Caco-2 (cell line): ENCODE measurements around the gene UBTD1. TPM values are rescaled to one million over a fixed set of nuclear protein-coding genes. Genes with fewer than 3 reads are reported as not detected.

Experiments used
- BruUV-seq: library from RNA; stranded (reverse); fragments of 400-500 nt; replicated peaks from 2 replicates; lab custom pipeline; 2021; lab: Mats Ljungman, UMichigan
- CTCF ChIA-PET: fragments of 300-600 bp; sonication (Branson Sonifier 250); formaldehyde crosslinking; loops from one replicate; lab custom pipeline; 2022; ENCODE audit warnings: antibody characterized with exemption; lab: Charles Lee
- POLR2A ChIA-PET: fragments of 300-600 bp; sonication (Branson Sonifier 250); formaldehyde crosslinking; loops from one replicate; lab custom pipeline; 2022; ENCODE audit warnings: antibody characterized with exemption; lab: Charles Lee
- DNase-seq, 2 experiments: peaks; one replicate each; pipeline versions ENCODE4 v3.0.0 to v3.0.0-alpha.2; 2020 to 2022
- H3K27me3 ChIP-seq: replicated peaks from 2 replicates; pipeline ENCODE4 v1.6.0; 2011; ENCODE audit warnings: low read length; ENCODE audit not compliant: control insufficient read depth, insufficient read depth
- H3K36me3 ChIP-seq: 2 replicates; pipeline ENCODE4 v1.5.1; 2011; ENCODE audit warnings: low read length; ENCODE audit not compliant: control insufficient read depth, insufficient read depth
- H3K4me1 ChIP-seq: fragments of 250-450 bp; sonication (Bioruptor Pico); 2 replicates; pipeline ENCODE4 v1.5.1; 2020; ENCODE audit warnings: mild to moderate bottlenecking
- H3K4me3 ChIP-seq: 2 replicates; pipeline ENCODE4 v1.5.1; 2011; ENCODE audit warnings: low read depth, mild to moderate bottlenecking, control low read depth, low read length
- H3K9me3 ChIP-seq: fragments of 250-450 bp; sonication (Bioruptor Pico); 2 replicates; pipeline ENCODE4 v1.5.1; 2020; ENCODE audit warnings: mild to moderate bottlenecking, moderate library complexity
- H3K27ac Mint-ChIP-seq: one replicate; pipeline ENCODE4 v1.8.0; 2022; ENCODE audit warnings: mixed read lengths; ENCODE audit not compliant: unreplicated experiment
- H3K27me3 Mint-ChIP-seq: one replicate; pipeline ENCODE4 v1.8.0; 2022; ENCODE audit warnings: mixed read lengths; ENCODE audit not compliant: insufficient read depth, unreplicated experiment
- H3K36me3 Mint-ChIP-seq: one replicate; pipeline ENCODE4 v1.8.0; 2022; ENCODE audit warnings: mild to moderate bottlenecking, mixed read lengths; ENCODE audit not compliant: insufficient read depth, unreplicated experiment
- H3K4me1 Mint-ChIP-seq: one replicate; pipeline ENCODE4 v1.8.0; 2022; ENCODE audit warnings: low read depth, mixed read lengths; ENCODE audit not compliant: unreplicated experiment
- H3K4me3 Mint-ChIP-seq: one replicate; pipeline ENCODE4 v1.8.0; 2022; ENCODE audit warnings: mild to moderate bottlenecking, moderate library complexity, mixed read lengths; ENCODE audit not compliant: unreplicated experiment
- H3K9me3 Mint-ChIP-seq: one replicate; pipeline ENCODE4 v1.8.0; 2022; ENCODE audit warnings: mixed read lengths; ENCODE audit not compliant: unreplicated experiment
- intact Hi-C: fragments of 100-400 bp; cut with micrococcal nuclease; formaldehyde crosslinking; loops from one replicate; pipeline ENCODE4 v1.10.0; 2022; ENCODE audit not compliant: unreplicated experiment
- total RNA-seq: library from RNA; stranded (reverse); gene quantifications from 2 replicates; pipeline ENCODE4 v1.2.3, GENCODE V29; 2022
- TF ChIP-seq, protein P1 (sequence below), 2 experiments: fragments of 200-600 bp in 1 of 2; IDR thresholded peaks; 1 replicate in 1 of 2; 2 replicates in 1 of 2; pipeline versions ENCODE4 v1.5.1 to v1.8.0; 2011 to 2022; ENCODE audit warnings: antibody characterized with exemption in 1 of 2, control low read depth in 1 of 2, inconsistent platforms in 1 of 2, low read depth in 1 of 2, low read length in 1 of 2, mild to moderate bottlenecking in 1 of 2, moderate library complexity in 1 of 2; ENCODE audit not compliant: insufficient read depth in 1 of 2, severe bottlenecking in 1 of 2, unreplicated experiment in 1 of 2

The UBTD1 gene
- total RNA-seq, 1 experiment from 2014 or later: 11.4 TPM

DNA sequence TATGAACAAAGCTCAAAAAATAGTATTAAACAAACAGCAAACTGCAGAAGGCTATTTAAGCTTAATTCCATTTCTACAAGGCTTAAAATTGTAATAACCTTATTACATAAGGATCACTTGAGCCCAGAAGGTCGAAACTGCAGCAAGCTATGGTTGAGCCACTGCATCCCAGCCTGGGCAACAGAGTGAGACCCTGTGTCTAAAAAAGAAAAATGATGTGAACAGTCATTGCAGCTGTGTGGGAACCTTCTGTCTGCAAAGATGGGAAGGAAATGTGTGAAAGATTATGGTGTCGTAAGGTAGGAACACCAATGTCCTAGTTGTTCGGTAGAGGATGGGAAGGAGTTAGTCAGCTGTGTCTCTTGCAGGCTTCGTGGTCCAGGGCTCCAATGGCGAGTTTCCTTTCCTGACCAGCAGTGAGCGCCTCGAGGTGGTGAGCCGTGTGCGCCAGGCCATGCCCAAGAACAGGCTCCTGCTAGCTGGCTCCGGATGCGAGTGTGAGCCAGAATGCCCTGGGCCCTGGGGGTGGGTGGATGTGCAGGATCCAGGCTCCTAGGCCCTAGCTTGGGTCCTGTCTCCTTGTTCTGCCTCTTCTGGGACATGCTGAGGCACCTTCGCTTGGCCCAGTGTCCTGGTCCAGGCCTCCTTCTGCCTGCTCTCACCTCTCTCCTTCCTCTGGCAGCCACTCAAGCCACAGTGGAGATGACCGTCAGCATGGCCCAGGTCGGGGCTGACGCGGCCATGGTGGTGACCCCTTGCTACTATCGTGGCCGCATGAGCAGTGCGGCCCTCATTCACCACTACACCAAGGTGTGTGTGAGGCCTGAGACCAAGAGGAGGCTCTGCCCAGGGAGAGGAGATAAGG lies 99.9 kb downstream of the UBTD1 start:
- no TSS peak for BruUV-seq
- ChIA-PET CTCF (no interaction called here), POLR2A (no interaction called here)
- no peaks in the 10 kb centered on the region for H3K9me3 ChIP-seq
- no peaks in the 10 kb centered on the region for H3K27me3 ChIP-seq
- H3K4me1 ChIP-seq: no peaks in the 10 kb centered on the region
- Mint-ChIP-seq H3K27ac (no peak overlapping the region), H3K9me3 (no peaks in the 10 kb centered on the region), H3K4me3 (no peak overlapping the region), H3K27me3 (no peaks in the 10 kb centered on the region), H3K36me3 (no peaks in the 10 kb centered on the region), H3K4me1 (peaks cover 18% of the 10 kb centered on the region)
- intact Hi-C loops: no loop called here
- DNase-seq: no peak
- TF ChIP-seq, protein P1, sequence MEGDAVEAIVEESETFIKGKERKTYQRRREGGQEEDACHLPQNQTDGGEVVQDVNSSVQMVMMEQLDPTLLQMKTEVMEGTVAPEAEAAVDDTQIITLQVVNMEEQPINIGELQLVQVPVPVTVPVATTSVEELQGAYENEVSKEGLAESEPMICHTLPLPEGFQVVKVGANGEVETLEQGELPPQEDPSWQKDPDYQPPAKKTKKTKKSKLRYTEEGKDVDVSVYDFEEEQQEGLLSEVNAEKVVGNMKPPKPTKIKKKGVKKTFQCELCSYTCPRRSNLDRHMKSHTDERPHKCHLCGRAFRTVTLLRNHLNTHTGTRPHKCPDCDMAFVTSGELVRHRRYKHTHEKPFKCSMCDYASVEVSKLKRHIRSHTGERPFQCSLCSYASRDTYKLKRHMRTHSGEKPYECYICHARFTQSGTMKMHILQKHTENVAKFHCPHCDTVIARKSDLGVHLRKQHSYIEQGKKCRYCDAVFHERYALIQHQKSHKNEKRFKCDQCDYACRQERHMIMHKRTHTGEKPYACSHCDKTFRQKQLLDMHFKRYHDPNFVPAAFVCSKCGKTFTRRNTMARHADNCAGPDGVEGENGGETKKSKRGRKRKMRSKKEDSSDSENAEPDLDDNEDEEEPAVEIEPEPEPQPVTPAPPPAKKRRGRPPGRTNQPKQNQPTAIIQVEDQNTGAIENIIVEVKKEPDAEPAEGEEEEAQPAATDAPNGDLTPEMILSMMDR (IDR thresholded peaks at IDR 0.05; ENCODE audit: insufficient read depth in 1 of 2, low read depth in 1 of 2, low read length in 1 of 2, severe bottlenecking in 1 of 2, unreplicated experiment in 1 of 2): no peak
- H3K36me3 ChIP-seq: no peaks in the 10 kb centered on the region
- no peak overlapping the region for H3K4me3 ChIP-seq

DNA sequence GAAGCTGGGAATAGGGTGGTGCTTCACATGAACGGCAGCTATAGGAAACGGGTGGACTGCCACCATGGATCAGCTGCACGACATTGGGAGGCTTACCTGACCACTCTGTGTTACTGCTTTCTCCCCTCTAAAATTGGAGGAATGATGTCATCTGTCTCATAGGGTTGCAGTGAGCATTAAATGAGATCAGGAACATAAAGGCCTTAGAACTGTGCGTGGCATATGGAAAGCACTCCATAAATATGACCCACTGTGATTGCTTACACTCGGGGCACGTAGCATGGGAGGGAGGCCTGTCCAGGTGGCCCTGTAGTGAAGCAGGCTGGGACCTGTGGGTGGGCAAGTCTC lies 100.5 kb downstream of the UBTD1 start:
- Mint-ChIP-seq H3K27ac (no peak overlapping the region), H3K9me3 (no peaks in the 10 kb centered on the region), H3K4me1 (peaks cover 18% of the 10 kb centered on the region), H3K36me3 (no peaks in the 10 kb centered on the region), H3K4me3 (no peak overlapping the region), H3K27me3 (no peaks in the 10 kb centered on the region)
- Histone ChIP-seq H3K27me3 (no peaks in the 10 kb centered on the region), H3K36me3 (no peaks in the 10 kb centered on the region), H3K4me1 (no peaks in the 10 kb centered on the region), H3K4me3 (no peak overlapping the region), H3K9me3 (no peaks in the 10 kb centered on the region)
- no peak for DNase-seq
- CTCF ChIA-PET: no interaction called here
- BruUV-seq: no TSS peak
- TF ChIP-seq, protein P1 (IDR thresholded peaks at IDR 0.05; ENCODE audit: insufficient read depth in 1 of 2, low read depth in 1 of 2, low read length in 1 of 2, severe bottlenecking in 1 of 2, unreplicated experiment in 1 of 2): no peak
- POLR2A ChIA-PET: no interaction called here
- intact Hi-C loops: no loop called here

DNA sequence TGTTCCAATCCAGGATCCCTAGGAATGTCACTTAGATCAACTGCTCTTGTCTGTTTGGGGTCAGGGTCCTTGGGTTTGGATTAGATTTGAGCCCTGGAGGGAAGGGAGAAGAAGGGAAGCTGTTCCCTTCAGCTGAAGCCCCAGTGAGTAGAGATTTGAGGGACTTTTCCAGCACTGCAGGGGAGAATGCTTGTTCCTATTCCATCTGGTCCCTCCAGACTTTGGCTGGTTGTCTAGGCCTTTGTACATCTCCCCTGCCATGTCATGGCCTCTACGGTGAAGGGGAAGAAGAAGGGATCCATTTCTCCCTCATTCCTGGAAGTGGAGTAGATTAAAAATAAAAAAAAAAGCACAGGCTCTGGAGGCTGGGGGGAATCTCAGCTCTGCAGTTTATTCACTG lies 101.9 kb downstream of the UBTD1 start:
- intact Hi-C loops: no loop called here
- TF ChIP-seq, protein P1 (IDR thresholded peaks at IDR 0.05; ENCODE audit: insufficient read depth in 1 of 2, low read depth in 1 of 2, low read length in 1 of 2, severe bottlenecking in 1 of 2, unreplicated experiment in 1 of 2): no peak
- Histone ChIP-seq H3K4me1 (no peaks in the 10 kb centered on the region), H3K27me3 (no peaks in the 10 kb centered on the region), H3K36me3 (no peaks in the 10 kb centered on the region), H3K9me3 (no peaks in the 10 kb centered on the region), H3K4me3 (no peak overlapping the region)
- Mint-ChIP-seq H3K9me3 (no peaks in the 10 kb centered on the region), H3K4me3 (no peak overlapping the region), H3K4me1 (peaks cover 18% of the 10 kb centered on the region), H3K27me3 (no peaks in the 10 kb centered on the region), H3K27ac (no peak overlapping the region), H3K36me3 (no peaks in the 10 kb centered on the region)
- BruUV-seq: no TSS peak
- CTCF ChIA-PET: interaction anchor here (1.9 kb wide), 1 partner anchor 29 kb away, joined by 6 read pairs; no protein-coding TSS in a partner anchor
- DNase-seq: no peak
- POLR2A ChIA-PET: no interaction called here
